Neural cell (in vitro differentiated cells): Measurements from ENCODE around the gene NCKAP5L. TPM values are rescaled to one million over a fixed set of nuclear protein-coding genes. Genes with fewer than 3 reads are reported as not detected.

Source experiments
- H2AFZ ChIP-seq: fragments of 200-600, 300-800 bp; sonication (generic), shearing (Covaris generic); 2 replicates; pipeline ENCODE4 v1.6.0; 2014; ENCODE audit warnings: low read depth, mild to moderate bottlenecking, antibody characterized with exemption, low read length, moderate library complexity
- H3F3A ChIP-seq: fragments of 200-600 bp; shearing (Covaris generic); 2 replicates; pipeline ENCODE4 v1.6.1; 2016; ENCODE audit warnings: mild to moderate bottlenecking, moderate library complexity, mixed read lengths, antibody characterized with exemption, low read length; ENCODE audit not compliant: insufficient read depth, poor library complexity, severe bottlenecking
- H3K27ac ChIP-seq: fragments of 200-600, 300-800 bp; sonication (generic), shearing (Covaris generic); 2 replicates; pipeline ENCODE4 v1.5.1; 2014; ENCODE audit warnings: mild to moderate bottlenecking, low read length, moderate library complexity
- H3K27me3 ChIP-seq: fragments of 300-800, 200-600 bp; sonication (generic), shearing (Covaris generic); 2 replicates; pipeline ENCODE4 v1.6.0; 2014; ENCODE audit warnings: mild to moderate bottlenecking, low read depth, low read length, moderate library complexity; ENCODE audit not compliant: insufficient read depth
- H3K36me3 ChIP-seq: fragments of 300-800, 200-600 bp; sonication (generic), shearing (Covaris generic); 2 replicates; pipeline ENCODE4 v1.5.1; 2014; ENCODE audit warnings: mild to moderate bottlenecking, antibody characterized with exemption, low read length, moderate library complexity; ENCODE audit not compliant: insufficient read depth
- H3K4me2 ChIP-seq: fragments of 300-800, 200-600 bp; sonication (generic), shearing (Covaris generic); 2 replicates; pipeline ENCODE4 v1.6.0; 2014; ENCODE audit warnings: mild to moderate bottlenecking, low read length
- H3K4me3 ChIP-seq: fragments of 300-800, 200-600 bp; sonication (generic), shearing (Covaris generic); 2 replicates; pipeline ENCODE4 v1.5.1; 2014; ENCODE audit warnings: mild to moderate bottlenecking, low read length, moderate library complexity
- H3K79me2 ChIP-seq: fragments of 200-600 bp; shearing (Covaris generic); replicated peaks from 2 replicates; pipeline ENCODE4 v1.6.0; 2014; ENCODE audit warnings: mild to moderate bottlenecking, low read length, moderate library complexity; ENCODE audit not compliant: insufficient read depth
- H3K9ac ChIP-seq: fragments of 300-800, 200-600 bp; sonication (generic), shearing (Covaris generic); 2 replicates; pipeline ENCODE4 v1.6.1; 2016; ENCODE audit warnings: mild to moderate bottlenecking, low read length, mixed read lengths
- H3K9me2 ChIP-seq: fragments of 200-600 bp; shearing (Covaris generic); 2 replicates; pipeline ENCODE4 v1.6.1; 2016; ENCODE audit warnings: mild to moderate bottlenecking, low read length, mixed read lengths; ENCODE audit not compliant: insufficient read depth
- H3K9me3 ChIP-seq: fragments of 200-600, 300-800 bp; sonication (generic), shearing (Covaris generic); 2 replicates; pipeline ENCODE4 v1.6.1; 2016; ENCODE audit warnings: mild to moderate bottlenecking, mixed run types, low read length, moderate library complexity, mixed read lengths
- H4K20me1 ChIP-seq: fragments of 200-600 bp; shearing (Covaris generic); 2 replicates; pipeline ENCODE4 v1.6.1; 2016; ENCODE audit warnings: mild to moderate bottlenecking, mixed run types; ENCODE audit not compliant: insufficient read depth
- EP300 ChIP-seq: fragments of 450-650 bp; conservative IDR thresholded peaks from 2 replicates; pipeline ENCODE4 v1.6.1; 2014; ENCODE audit warnings: antibody characterized with exemption, mild to moderate bottlenecking, moderate library complexity; ENCODE audit not compliant: poor library complexity, severe bottlenecking
- EZH2 ChIP-seq: fragments of 200-600, 300-800 bp; shearing (Covaris generic), sonication (generic); IDR thresholded peaks from 2 replicates; pipeline ENCODE4 v1.6.1; 2014; ENCODE audit warnings: antibody characterized with exemption, low read length, borderline replicate concordance, mild to moderate bottlenecking; ENCODE audit not compliant: insufficient read depth, poor library complexity, severe bottlenecking
- MXI1 ChIP-seq: fragments of 450-650 bp; conservative IDR thresholded peaks from 2 replicates; pipeline ENCODE4 v1.6.1; 2014; ENCODE audit warnings: antibody characterized with exemption, mild to moderate bottlenecking; ENCODE audit not compliant: poor library complexity, severe bottlenecking
- POLR2AphosphoS5 ChIP-seq: IDR thresholded peaks from 2 replicates; pipeline ENCODE4 v1.6.1; 2012
- RAD21 ChIP-seq: fragments of 450-650 bp; conservative IDR thresholded peaks from 2 replicates; pipeline ENCODE4 v1.6.1; 2014; ENCODE audit warnings: antibody characterized with exemption, mild to moderate bottlenecking, moderate library complexity
- REST ChIP-seq: IDR thresholded peaks from 2 replicates; pipeline ENCODE4 v1.6.1; 2012; ENCODE audit warnings: borderline replicate concordance
- SMC3 ChIP-seq: fragments of 450-650 bp; conservative IDR thresholded peaks from 2 replicates; pipeline ENCODE4 v1.6.1; 2014; ENCODE audit warnings: antibody characterized with exemption, mild to moderate bottlenecking, moderate library complexity; ENCODE audit not compliant: poor library complexity
- TAF1 ChIP-seq: IDR thresholded peaks from 2 replicates; pipeline ENCODE4 v1.6.1; 2012; ENCODE audit warnings: low read depth
- polyA plus RNA-seq: library from polyadenylated mRNA; depleted of rRNA; stranded (reverse); fragments of >200 nt; gene quantifications from 2 replicates; pipeline ENCODE4 v1.2.3, GENCODE V29; 2014
- TF ChIP-seq, protein P1 (sequence below): fragments of 450-650 bp; IDR thresholded peaks from 2 replicates; pipeline ENCODE4 v1.5.1; 2014; ENCODE audit warnings: antibody characterized with exemption, mild to moderate bottlenecking, moderate library complexity; ENCODE audit not compliant: poor library complexity, severe bottlenecking

Gene NCKAP5L
- polyA plus RNA-seq, 1 donor from 2014 or later, result 6.2 TPM

DNA sequence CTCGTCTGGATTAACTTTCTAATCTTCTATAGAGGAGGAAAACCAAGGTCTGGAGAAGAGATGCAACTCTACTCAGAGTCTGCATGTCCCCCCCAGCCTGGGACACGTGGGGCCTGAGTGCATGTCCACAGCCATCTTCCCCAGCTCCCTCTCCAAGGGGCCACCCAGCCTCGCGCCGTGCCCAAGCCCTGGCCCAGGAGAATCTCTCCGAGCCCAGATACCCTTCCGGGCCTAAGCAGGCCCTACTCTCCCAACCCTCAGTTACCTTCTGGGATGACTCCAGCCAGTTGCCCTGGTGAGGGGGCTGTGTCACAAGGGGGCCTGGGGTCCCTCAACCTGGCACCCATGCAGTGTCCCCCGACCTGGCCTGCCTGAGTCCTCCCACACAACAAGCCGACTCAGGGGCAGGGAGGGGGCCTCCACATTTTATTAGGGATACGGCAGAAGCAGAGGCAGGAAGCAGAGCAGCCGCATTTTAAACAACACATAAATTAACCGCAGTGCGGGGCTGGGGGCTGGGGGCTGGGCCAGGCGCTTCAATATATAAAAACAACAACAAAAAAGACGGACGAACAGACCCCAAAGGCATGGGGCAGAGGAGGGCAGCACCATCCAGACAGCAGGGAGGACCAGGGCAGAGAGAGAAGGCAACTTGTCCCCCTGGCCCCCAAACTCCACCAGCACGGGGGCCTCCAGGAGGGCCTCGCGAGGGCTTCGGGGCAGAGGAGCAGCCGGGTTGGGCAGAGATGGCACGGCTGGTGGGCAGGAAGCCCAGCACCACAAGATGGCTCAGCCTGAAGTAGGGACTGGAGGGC is 37.3 kb downstream of the NCKAP5L start:
- Histone ChIP-seq H3K79me2 (no peaks in the 10 kb centered on the region), H3K27ac (no peak overlapping the region), H3K4me2 (no peak overlapping the region), H3K9me2 (no peaks in the 10 kb centered on the region), H3K9me3 (no peaks in the 10 kb centered on the region), H4K20me1 (no peaks in the 10 kb centered on the region), H2AFZ (no peak overlapping the region), H3K27me3 (no peaks in the 10 kb centered on the region), H3F3A (no peaks in the 10 kb centered on the region), H3K9ac (no peak overlapping the region), H3K4me3 (no peak overlapping the region), H3K36me3 (no peaks in the 10 kb centered on the region)
- TF ChIP-seq, protein P1, sequence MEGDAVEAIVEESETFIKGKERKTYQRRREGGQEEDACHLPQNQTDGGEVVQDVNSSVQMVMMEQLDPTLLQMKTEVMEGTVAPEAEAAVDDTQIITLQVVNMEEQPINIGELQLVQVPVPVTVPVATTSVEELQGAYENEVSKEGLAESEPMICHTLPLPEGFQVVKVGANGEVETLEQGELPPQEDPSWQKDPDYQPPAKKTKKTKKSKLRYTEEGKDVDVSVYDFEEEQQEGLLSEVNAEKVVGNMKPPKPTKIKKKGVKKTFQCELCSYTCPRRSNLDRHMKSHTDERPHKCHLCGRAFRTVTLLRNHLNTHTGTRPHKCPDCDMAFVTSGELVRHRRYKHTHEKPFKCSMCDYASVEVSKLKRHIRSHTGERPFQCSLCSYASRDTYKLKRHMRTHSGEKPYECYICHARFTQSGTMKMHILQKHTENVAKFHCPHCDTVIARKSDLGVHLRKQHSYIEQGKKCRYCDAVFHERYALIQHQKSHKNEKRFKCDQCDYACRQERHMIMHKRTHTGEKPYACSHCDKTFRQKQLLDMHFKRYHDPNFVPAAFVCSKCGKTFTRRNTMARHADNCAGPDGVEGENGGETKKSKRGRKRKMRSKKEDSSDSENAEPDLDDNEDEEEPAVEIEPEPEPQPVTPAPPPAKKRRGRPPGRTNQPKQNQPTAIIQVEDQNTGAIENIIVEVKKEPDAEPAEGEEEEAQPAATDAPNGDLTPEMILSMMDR, result no peak
- no peak for TF ChIP-seq TAF1
- TF ChIP-seq MXI1, result no peak
- TF ChIP-seq EP300, result no peak
- TF ChIP-seq POLR2AphosphoS5, result no peak
- no peak for TF ChIP-seq RAD21
- no peak for TF ChIP-seq SMC3
- no peak for TF ChIP-seq REST
- TF ChIP-seq EZH2, result no peak

- Histone ChIP-seq H3F3A (no peaks in the 10 kb centered on the region), H4K20me1 (no peaks in the 10 kb centered on the region), H3K79me2 (no peaks in the 10 kb centered on the region), H3K27ac (no peak overlapping the region), H3K9me2 (no peaks in the 10 kb centered on the region), H3K9me3 (no peaks in the 10 kb centered on the region), H3K27me3 (no peaks in the 10 kb centered on the region), H3K9ac (no peak overlapping the region), H3K4me2 (no peak overlapping the region), H2AFZ (no peak overlapping the region), H3K36me3 (no peaks in the 10 kb centered on the region), H3K4me3 (no peak overlapping the region)
- TF ChIP-seq EZH2, result no peak
- no peak for TF ChIP-seq REST
- no peak for TF ChIP-seq TAF1
- no peak for TF ChIP-seq RAD21
- TF ChIP-seq POLR2AphosphoS5, result no peak
- TF ChIP-seq, protein P1, result no peak
- no peak for TF ChIP-seq MXI1
- no peak for TF ChIP-seq SMC3
- TF ChIP-seq EP300, result no peak
Observed at GRCh38 chr12:49789992-49790391, 38.2 kb downstream of the NCKAP5L start.
